IMR-90 (cell line): Measurements from ENCODE around the gene ZNF785. TPM values are rescaled to one million over a fixed set of nuclear protein-coding genes. Genes with fewer than 3 reads are reported as not detected.

Experiments
- ATAC-seq: fragments of 200-7000 bp; cut with Tn5 transposase; 2 replicates; pipeline ENCODE4 v1.9.1; 2020; ENCODE audit warnings: low read depth, mild to moderate bottlenecking, moderate library complexity
- BruUV-seq: library from RNA; stranded (reverse); fragments of 400-500 nt; replicated peaks from 2 replicates; lab custom pipeline; 2021; lab: Mats Ljungman, UMichigan
- CTCF ChIA-PET: fragments of 300-600 bp; formaldehyde crosslinking; extraction: SDS; loops from one replicate; lab custom pipeline; 2021; ENCODE audit warnings: antibody characterized with exemption; lab: Yijun Ruan, JAX
- POLR2A ChIA-PET: fragments of 300-600 bp; sonication (Branson Sonifier 250); formaldehyde crosslinking; loops from one replicate; lab custom pipeline; 2022; ENCODE audit warnings: antibody characterized with exemption; ENCODE audit not compliant: unreplicated experiment; lab: Charles Lee
- DNase-seq: peaks from one replicate; pipeline ENCODE4 v3.0.0; 2013
- H2AFZ ChIP-seq: replicated peaks from 2 replicates; pipeline ENCODE3; 2013; ENCODE audit warnings: low read length, mild to moderate bottlenecking; ENCODE audit not compliant: poor library complexity
- H2AK5ac ChIP-seq: 2 replicates; pipeline ENCODE4 v1.6.1; 2013; ENCODE audit warnings: low read depth, low read length, inconsistent platforms
- H2AK9ac ChIP-seq: replicated peaks from 2 replicates; pipeline ENCODE3; 2013; ENCODE audit warnings: mild to moderate bottlenecking, low read depth, low read length, moderate library complexity; ENCODE audit not compliant: poor library complexity
- H2BK120ac ChIP-seq: 2 replicates; pipeline ENCODE4 v1.6.1; 2013; ENCODE audit warnings: low read depth, low read length, inconsistent platforms
- H2BK15ac ChIP-seq: 3 replicates; pipeline ENCODE4 v1.6.1; 2013; ENCODE audit warnings: low read depth, low read length, inconsistent platforms
- H2BK20ac ChIP-seq: 2 replicates; pipeline ENCODE4 v1.6.1; 2013; ENCODE audit warnings: low read depth, mild to moderate bottlenecking, inconsistent platforms, low read length, moderate library complexity
- H2BK5ac ChIP-seq: 2 replicates; pipeline ENCODE4 v1.6.1; 2013; ENCODE audit warnings: mild to moderate bottlenecking, low read depth, low read length, inconsistent platforms; ENCODE audit not compliant: poor library complexity, severe bottlenecking
- H3K14ac ChIP-seq: replicated peaks from 2 replicates; pipeline ENCODE4 v1.6.1; 2013; ENCODE audit warnings: low read depth, low read length, inconsistent platforms
- H3K18ac ChIP-seq: 2 replicates; pipeline ENCODE4 v1.6.1; 2013; ENCODE audit warnings: low read depth, low read length, control low read depth
- H3K23ac ChIP-seq: 2 replicates; pipeline ENCODE4 v1.6.1; 2013; ENCODE audit warnings: low read depth, low read length, inconsistent platforms
- H3K27ac ChIP-seq: 2 replicates; pipeline ENCODE4 v1.5.1; 2013; ENCODE audit warnings: mild to moderate bottlenecking, control low read depth, low read length; ENCODE audit not compliant: insufficient read depth
- H3K27me3 ChIP-seq: 2 replicates; pipeline ENCODE4 v1.6.1; 2013; ENCODE audit warnings: low read length; ENCODE audit not compliant: control insufficient read depth, insufficient read depth
- H3K36me3 ChIP-seq: 2 replicates; pipeline ENCODE4 v1.6.1; 2013; ENCODE audit warnings: low read length, mixed read lengths; ENCODE audit not compliant: control insufficient read depth, insufficient read depth
- H3K4ac ChIP-seq: 2 replicates; pipeline ENCODE4 v1.6.1; 2013; ENCODE audit warnings: low read depth, low read length, inconsistent platforms
- H3K4me1 ChIP-seq: 2 replicates; pipeline ENCODE4 v1.6.1; 2013; ENCODE audit warnings: low read length, mixed read lengths; ENCODE audit not compliant: control insufficient read depth, insufficient read depth
- H3K4me2 ChIP-seq: 2 replicates; pipeline ENCODE4 v1.6.1; 2013; ENCODE audit warnings: low read depth, mild to moderate bottlenecking, control low read depth, low read length, moderate library complexity
- H3K4me3 ChIP-seq: 2 replicates; pipeline ENCODE4 v1.5.1; 2013; ENCODE audit warnings: low read depth, mild to moderate bottlenecking, control low read depth, low read length, moderate library complexity; ENCODE audit not compliant: insufficient read depth
- H3K56ac ChIP-seq: 2 replicates; pipeline ENCODE4 v1.6.1; 2013; ENCODE audit warnings: low read length, inconsistent platforms; ENCODE audit not compliant: insufficient read depth; ENCODE audit errors: extremely low read depth
- H3K79me1 ChIP-seq, 2 experiments: 2 replicates each; pipeline ENCODE4 v1.6.1; 2013; ENCODE audit warnings: low read length in 2 of 2, inconsistent platforms in 1 of 2, low read depth in 1 of 2
- H3K9ac ChIP-seq: 2 replicates; pipeline ENCODE4 v1.6.1; 2013; ENCODE audit warnings: low read depth, low read length, control low read depth
- H3K9me1 ChIP-seq: 2 replicates; pipeline ENCODE4 v1.6.1; 2013; ENCODE audit warnings: low read length, inconsistent platforms; ENCODE audit not compliant: insufficient read depth
- H3K9me3 ChIP-seq: 2 replicates; pipeline ENCODE4 v1.6.1; 2013; ENCODE audit warnings: low read length; ENCODE audit not compliant: control insufficient read depth, insufficient read depth
- H4K20me1 ChIP-seq: 2 replicates; pipeline ENCODE4 v1.6.1; 2013; ENCODE audit warnings: low read length, inconsistent platforms; ENCODE audit not compliant: insufficient read depth
- H4K5ac ChIP-seq: 2 replicates; pipeline ENCODE4 v1.6.1; 2013; ENCODE audit warnings: mild to moderate bottlenecking, low read depth, low read length, control low read depth
- H4K8ac ChIP-seq, 2 experiments: 2 replicates each; pipeline ENCODE4 v1.6.1; 2013; ENCODE audit warnings: low read depth in 2 of 2, low read length in 2 of 2, control low read depth in 1 of 2, inconsistent platforms in 1 of 2
- H4K91ac ChIP-seq: 2 replicates; pipeline ENCODE4 v1.6.1; 2013; ENCODE audit warnings: low read depth, low read length, inconsistent platforms; ENCODE audit not compliant: insufficient read depth
- CEBPB ChIP-seq: IDR thresholded peaks from 2 replicates; pipeline ENCODE4 v1.6.1; 2012; ENCODE audit warnings: low read depth, low read length, improper control_type of control experiment
- WGBS, 2 experiments: methylation state at CpG; one replicate each; pipeline versions ENCODE4 v1.1.5 to v1.1.7; 2013; ENCODE audit warnings: missing lambda C conversion rate in 2 of 2; ENCODE audit not compliant: insufficient read length in 1 of 2; ENCODE audit errors: extremely low coverage in 2 of 2; 5-methylcytosine and 5-hydroxymethylcytosine counted together
- dilution Hi-C: fragments of 300-500 bp; cut with HindIII; formaldehyde crosslinking; loops from one replicate; pipeline ENCODE4 v1.14.3; 2018; ENCODE audit warnings: low sequenced_read_pairs; ENCODE audit not compliant: unreplicated experiment
- in situ Hi-C: fragments of 300-500 bp; cut with MboI; formaldehyde crosslinking; loops from 3 replicates; pipeline ENCODE4 v1.14.3; 2019; ENCODE audit warnings: low sequenced_read_pairs, inconsistent platforms, mixed read lengths
- intact Hi-C: fragments of 100-400 bp; cut with micrococcal nuclease; formaldehyde crosslinking; loops from 2 replicates; pipeline ENCODE4 v1.10.0; 2022
- polyA plus RNA-seq, 3 experiments: library from polyadenylated mRNA; depleted of rRNA; stranded (reverse); fragments of >200 nt; gene quantifications; 2 replicates each; pipeline ENCODE4 v1.2.3, GENCODE V29; 2012; ENCODE audit warnings: low replicate concordance in 1 of 3
- total RNA-seq: library from RNA; depleted of rRNA; stranded (reverse); fragments of >200 nt; gene quantifications from 2 replicates; pipeline ENCODE4 v1.2.3, GENCODE V29; 2012
- TF ChIP-seq, protein P1 (sequence below): fragments of 150-350 bp; IDR thresholded peaks from 2 replicates; pipeline ENCODE4 v1.6.1; 2016; ENCODE audit warnings: low read depth, mild to moderate bottlenecking, low read length, moderate library complexity, borderline replicate concordance

ZNF785 gene
- total and polyA plus RNA-seq, 2 of the 4 experiments (the other 2 are of a cell fraction) = 2.9 to 4.0 TPM

DNA sequence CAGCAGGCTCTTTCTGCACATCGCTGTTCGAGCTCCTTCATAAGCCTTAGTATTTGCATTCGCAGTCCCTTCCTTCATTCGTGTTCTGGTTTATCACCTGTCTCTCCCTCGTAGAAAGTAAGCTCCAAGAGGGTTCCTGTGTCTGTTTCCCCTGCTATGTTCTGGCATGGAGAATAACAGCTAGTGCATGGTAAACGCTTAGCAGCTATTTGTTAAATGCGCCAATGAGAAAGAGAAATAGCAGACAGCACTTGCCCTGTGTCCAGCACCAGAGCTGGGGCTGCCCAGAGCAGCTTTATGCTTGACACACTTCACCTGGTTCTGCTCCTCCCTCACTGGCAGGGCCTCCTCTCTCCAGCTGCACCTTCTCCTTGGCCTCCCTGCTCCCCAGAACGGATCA lies 19.5 kb downstream of the ZNF785 start:
- H4K5ac ChIP-seq = no peak overlapping the region
- intact Hi-C loops (no loop called here), dilution Hi-C loops (no loop called here), in situ Hi-C loops (no loop called here)
- H2BK5ac ChIP-seq = no peak overlapping the region
- no peaks in the 10 kb centered on the region for H4K20me1 ChIP-seq
- WGBS, 2 experiments = 74% methylated on average over 3 of the region's 8 CpGs; no CpG with 5 or more reads in 1 of the 2 experiments
- no peak overlapping the region for H3K14ac ChIP-seq
- no peak overlapping the region for H3K23ac ChIP-seq
- no peak overlapping the region for H2AK5ac ChIP-seq
- no peak overlapping the region for H4K8ac ChIP-seq
- no peaks in the 10 kb centered on the region for H3K9me1 ChIP-seq
- ChIA-PET CTCF (no interaction called here), POLR2A (no interaction called here)
- no peak overlapping the region for H3K4me3 ChIP-seq
- no peak overlapping the region for H3K4me2 ChIP-seq
- peaks cover 6% of the 10 kb centered on the region; the same call in 1 of the 2 replicates for H3K27me3 ChIP-seq
- H3K27ac ChIP-seq = no peak overlapping the region
- BruUV-seq = no TSS peak
- H3K4me1 ChIP-seq = peaks cover 8% of the 10 kb centered on the region
- H2BK120ac ChIP-seq = no peak overlapping the region
- ATAC-seq = no peak
- no peaks in the 10 kb centered on the region for H3K36me3 ChIP-seq
- no peak overlapping the region for H2BK15ac ChIP-seq
- H3K56ac ChIP-seq = no peak overlapping the region
- TF ChIP-seq, protein P1, sequence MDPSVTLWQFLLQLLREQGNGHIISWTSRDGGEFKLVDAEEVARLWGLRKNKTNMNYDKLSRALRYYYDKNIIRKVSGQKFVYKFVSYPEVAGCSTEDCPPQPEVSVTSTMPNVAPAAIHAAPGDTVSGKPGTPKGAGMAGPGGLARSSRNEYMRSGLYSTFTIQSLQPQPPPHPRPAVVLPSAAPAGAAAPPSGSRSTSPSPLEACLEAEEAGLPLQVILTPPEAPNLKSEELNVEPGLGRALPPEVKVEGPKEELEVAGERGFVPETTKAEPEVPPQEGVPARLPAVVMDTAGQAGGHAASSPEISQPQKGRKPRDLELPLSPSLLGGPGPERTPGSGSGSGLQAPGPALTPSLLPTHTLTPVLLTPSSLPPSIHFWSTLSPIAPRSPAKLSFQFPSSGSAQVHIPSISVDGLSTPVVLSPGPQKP = no peak
- TF ChIP-seq CEBPB = no peak
- DNase-seq = no peak
- no peaks in the 10 kb centered on the region for H3K9me3 ChIP-seq
- no peak overlapping the region for H2AK9ac ChIP-seq
- peaks cover 2 to 14% of the 10 kb centered on the region in 2 experiments; a peak in 3 of 4 replicates for H3K79me1 ChIP-seq
- H2BK20ac ChIP-seq = no peak overlapping the region
- H3K9ac ChIP-seq = no peak overlapping the region
- H4K91ac ChIP-seq = no peak overlapping the region
- no peak overlapping the region for H2AFZ ChIP-seq
- H3K18ac ChIP-seq = no peak overlapping the region
- no peak overlapping the region for H3K4ac ChIP-seq
